NCI-H2227 treated with DMSO at 0.1 percent for 48 hours (cell line): ENCODE measurements around the gene EME1.
"Not testable (repeated sequence)": the region's sequence is repeated elsewhere in the genome, so short reads cannot be mapped to it uniquely, and the experiment has no call there.

Experiments used
- DNase-seq: peaks from one replicate; lab custom pipeline; 2025; lab: John Stamatoyannopoulos, UW

The EME1 gene

GRCh38 chr17:50426472-50426782 lies 53.4 kb downstream of the EME1 start:
- no peak for DNase-seq

- DNase-seq = no peak
These were observed 54.1 kb downstream of the EME1 start for GRCh38 chr17:50426814-50427787.

- not testable (repeated sequence) for DNase-seq
These were observed 55.1 kb downstream of the EME1 start for GRCh38 chr17:50428126-50428525.

- DNase-seq = no peak
These were observed 55.9 kb downstream of the EME1 start for GRCh38 chr17:50428831-50429424.

GRCh38 chr17:50429793-50430192 lies 56.8 kb downstream of the EME1 start:
- DNase-seq = no peak
